Measurements from ENCODE around the gene S1PR4.

Gene S1PR4

DNA sequence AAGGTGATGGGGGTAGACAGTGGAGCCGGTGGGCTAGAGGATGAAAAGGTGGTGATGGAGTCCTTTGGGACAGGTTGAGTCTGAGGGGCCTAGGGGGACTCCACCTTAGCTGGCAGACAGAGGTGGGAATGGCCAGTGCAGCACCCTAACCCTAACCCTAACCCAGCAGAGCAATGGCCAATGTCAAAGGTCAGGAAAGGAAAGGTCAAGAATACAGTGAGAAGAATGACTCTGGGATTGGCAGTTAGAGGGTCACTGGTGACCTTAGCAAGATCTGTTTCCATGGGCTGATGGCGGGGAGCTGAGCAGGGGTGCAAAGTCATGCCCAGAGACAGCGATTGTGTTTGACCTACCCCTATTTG is 26.2 kb upstream of the S1PR4 start:
- TF ChIP-seq TCF12 (IDR thresholded peaks at IDR 0.05; ENCODE audit: low read depth), result no peak
- TF ChIP-seq RAD21 (IDR thresholded peaks at IDR 0.05; ENCODE audit: low read depth), result no peak
- TF ChIP-seq EP300 (IDR thresholded peaks at IDR 0.05; ENCODE audit: borderline replicate concordance), result no peak
- TF ChIP-seq FOXM1 (IDR thresholded peaks at IDR 0.05; ENCODE audit: borderline replicate concordance, low read depth), result no peak
- TF ChIP-seq CEBPB (IDR thresholded peaks at IDR 0.05), result no peak
- no peak for TF ChIP-seq NFIC (IDR thresholded peaks at IDR 0.05)
- TF ChIP-seq CREB1 (IDR thresholded peaks at IDR 0.05; ENCODE audit: low read depth), result no peak
- TF ChIP-seq, protein P1, sequence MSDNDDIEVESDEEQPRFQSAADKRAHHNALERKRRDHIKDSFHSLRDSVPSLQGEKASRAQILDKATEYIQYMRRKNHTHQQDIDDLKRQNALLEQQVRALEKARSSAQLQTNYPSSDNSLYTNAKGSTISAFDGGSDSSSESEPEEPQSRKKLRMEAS (IDR thresholded peaks at IDR 0.05), result no peak
- TF ChIP-seq ZBTB7A (IDR thresholded peaks at IDR 0.05; ENCODE audit: low read depth), result no peak
- no peak for TF ChIP-seq EGR1 (IDR thresholded peaks at IDR 0.05)
- TF ChIP-seq YY1 (IDR thresholded peaks at IDR 0.05; ENCODE audit: low read depth), result no peak
- TF ChIP-seq TAF1 (IDR thresholded peaks at IDR 0.05; ENCODE audit: low read depth), result no peak
- no peak for TF ChIP-seq TEAD4 (IDR thresholded peaks at IDR 0.05)
- TF ChIP-seq, protein P2, sequence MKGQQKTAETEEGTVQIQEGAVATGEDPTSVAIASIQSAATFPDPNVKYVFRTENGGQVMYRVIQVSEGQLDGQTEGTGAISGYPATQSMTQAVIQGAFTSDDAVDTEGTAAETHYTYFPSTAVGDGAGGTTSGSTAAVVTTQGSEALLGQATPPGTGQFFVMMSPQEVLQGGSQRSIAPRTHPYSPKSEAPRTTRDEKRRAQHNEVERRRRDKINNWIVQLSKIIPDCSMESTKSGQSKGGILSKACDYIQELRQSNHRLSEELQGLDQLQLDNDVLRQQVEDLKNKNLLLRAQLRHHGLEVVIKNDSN (IDR thresholded peaks at IDR 0.05), result no peak
- TF ChIP-seq, protein P3, sequence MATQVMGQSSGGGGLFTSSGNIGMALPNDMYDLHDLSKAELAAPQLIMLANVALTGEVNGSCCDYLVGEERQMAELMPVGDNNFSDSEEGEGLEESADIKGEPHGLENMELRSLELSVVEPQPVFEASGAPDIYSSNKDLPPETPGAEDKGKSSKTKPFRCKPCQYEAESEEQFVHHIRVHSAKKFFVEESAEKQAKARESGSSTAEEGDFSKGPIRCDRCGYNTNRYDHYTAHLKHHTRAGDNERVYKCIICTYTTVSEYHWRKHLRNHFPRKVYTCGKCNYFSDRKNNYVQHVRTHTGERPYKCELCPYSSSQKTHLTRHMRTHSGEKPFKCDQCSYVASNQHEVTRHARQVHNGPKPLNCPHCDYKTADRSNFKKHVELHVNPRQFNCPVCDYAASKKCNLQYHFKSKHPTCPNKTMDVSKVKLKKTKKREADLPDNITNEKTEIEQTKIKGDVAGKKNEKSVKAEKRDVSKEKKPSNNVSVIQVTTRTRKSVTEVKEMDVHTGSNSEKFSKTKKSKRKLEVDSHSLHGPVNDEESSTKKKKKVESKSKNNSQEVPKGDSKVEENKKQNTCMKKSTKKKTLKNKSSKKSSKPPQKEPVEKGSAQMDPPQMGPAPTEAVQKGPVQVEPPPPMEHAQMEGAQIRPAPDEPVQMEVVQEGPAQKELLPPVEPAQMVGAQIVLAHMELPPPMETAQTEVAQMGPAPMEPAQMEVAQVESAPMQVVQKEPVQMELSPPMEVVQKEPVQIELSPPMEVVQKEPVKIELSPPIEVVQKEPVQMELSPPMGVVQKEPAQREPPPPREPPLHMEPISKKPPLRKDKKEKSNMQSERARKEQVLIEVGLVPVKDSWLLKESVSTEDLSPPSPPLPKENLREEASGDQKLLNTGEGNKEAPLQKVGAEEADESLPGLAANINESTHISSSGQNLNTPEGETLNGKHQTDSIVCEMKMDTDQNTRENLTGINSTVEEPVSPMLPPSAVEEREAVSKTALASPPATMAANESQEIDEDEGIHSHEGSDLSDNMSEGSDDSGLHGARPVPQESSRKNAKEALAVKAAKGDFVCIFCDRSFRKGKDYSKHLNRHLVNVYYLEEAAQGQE (IDR thresholded peaks at IDR 0.05; ENCODE audit: low read depth), result no peak

DNA sequence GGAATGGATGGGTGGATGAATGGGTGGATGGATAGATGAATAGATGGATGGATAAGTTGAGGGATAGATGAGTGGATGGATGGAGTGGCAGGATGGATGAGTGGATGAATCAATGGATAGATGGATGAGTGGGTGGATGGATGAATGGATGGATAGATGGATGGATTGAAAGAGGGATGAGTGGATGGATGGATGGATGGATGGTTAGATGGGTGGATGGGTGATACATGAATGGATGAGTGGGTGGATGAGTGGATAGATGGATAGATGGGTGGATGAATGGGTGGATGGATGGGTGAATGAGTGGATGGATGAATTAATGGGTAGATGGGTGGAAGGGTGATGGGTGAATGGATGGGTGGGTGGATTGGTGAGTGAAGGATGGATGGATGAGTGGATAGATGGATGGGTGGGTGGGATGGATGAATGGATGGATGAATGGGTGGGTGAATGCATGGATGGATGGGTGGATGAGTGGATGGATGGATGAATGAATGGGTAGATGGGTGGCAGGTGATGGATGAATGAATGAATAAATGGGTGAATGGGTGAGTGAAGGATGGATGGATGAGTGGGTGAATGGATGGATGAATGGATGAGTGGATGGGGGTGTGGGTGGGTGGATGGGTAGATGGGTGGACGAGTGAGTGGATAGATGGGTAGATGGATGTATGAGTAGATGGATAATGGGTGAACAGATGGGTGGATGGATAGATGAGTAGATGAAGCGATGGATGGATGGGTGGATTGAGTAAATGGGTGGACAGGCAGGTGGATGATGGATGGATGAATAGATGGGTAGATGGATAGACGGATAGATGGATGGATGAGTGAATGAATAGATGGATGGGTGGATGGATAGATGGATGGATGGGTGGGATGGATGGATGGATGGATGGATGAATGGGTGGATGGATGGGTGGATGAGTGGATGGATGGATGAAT is 25.0 kb upstream of the S1PR4 start:
- TF ChIP-seq RAD21 (IDR thresholded peaks at IDR 0.05; ENCODE audit: low read depth) (no peak), CREB1 (IDR thresholded peaks at IDR 0.05; ENCODE audit: low read depth) (no peak), TCF12 (IDR thresholded peaks at IDR 0.05; ENCODE audit: low read depth) (no peak)

DNA sequence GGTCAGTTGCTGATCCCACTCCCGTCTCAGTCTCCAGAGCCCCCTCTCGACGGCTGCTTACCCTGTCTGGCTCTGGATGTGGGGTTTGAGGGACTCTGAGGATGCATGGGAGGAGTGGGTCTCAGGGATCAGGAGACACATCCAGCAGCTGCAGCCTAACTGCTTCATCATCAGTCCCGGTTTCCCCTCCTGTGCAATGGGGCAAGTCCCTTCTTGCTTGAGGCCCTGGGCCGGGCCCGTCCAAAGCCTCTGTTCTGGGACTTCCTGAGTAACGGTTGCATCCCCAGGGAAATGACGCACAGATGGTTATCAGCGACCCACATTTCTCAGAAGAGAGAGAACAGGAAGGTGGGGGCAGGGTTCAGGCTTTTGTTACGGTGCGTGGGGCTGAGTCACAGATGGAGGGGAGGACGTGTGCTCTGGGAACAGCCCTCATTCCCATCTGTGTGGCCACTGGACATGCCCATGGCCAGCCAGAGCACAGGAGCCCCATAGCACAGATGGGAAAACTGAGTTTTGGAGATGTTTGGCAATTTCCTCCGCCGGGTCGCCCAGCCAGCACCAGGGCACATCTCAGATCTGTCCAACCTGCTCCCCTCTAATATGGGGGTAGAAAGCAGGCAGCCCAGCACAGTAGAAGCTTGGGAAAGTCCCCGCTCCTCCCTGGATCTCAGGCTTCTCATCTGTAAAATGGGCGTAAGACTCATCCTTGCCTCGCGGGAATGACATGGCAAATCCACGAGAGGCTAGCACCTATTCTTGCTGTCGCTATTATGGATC is 23.4 kb upstream of the S1PR4 start:
- TF ChIP-seq TAF1 (IDR thresholded peaks at IDR 0.05; ENCODE audit: low read depth) (no peak), EP300 (IDR thresholded peaks at IDR 0.05; ENCODE audit: borderline replicate concordance) (no peak), CREB1 (IDR thresholded peaks at IDR 0.05; ENCODE audit: low read depth) (no peak), ZBTB7A (IDR thresholded peaks at IDR 0.05; ENCODE audit: low read depth) (no peak), RAD21 (IDR thresholded peaks at IDR 0.05; ENCODE audit: low read depth) (no peak), TEAD4 (IDR thresholded peaks at IDR 0.05) (no peak), TCF12 (IDR thresholded peaks at IDR 0.05; ENCODE audit: low read depth) (no peak), NFIC (IDR thresholded peaks at IDR 0.05) (no peak), CEBPB (IDR thresholded peaks at IDR 0.05) (no peak)
- TF ChIP-seq, protein P2 (IDR thresholded peaks at IDR 0.05), result no peak
- TF ChIP-seq, protein P3 (IDR thresholded peaks at IDR 0.05; ENCODE audit: low read depth), result no peak

DNA sequence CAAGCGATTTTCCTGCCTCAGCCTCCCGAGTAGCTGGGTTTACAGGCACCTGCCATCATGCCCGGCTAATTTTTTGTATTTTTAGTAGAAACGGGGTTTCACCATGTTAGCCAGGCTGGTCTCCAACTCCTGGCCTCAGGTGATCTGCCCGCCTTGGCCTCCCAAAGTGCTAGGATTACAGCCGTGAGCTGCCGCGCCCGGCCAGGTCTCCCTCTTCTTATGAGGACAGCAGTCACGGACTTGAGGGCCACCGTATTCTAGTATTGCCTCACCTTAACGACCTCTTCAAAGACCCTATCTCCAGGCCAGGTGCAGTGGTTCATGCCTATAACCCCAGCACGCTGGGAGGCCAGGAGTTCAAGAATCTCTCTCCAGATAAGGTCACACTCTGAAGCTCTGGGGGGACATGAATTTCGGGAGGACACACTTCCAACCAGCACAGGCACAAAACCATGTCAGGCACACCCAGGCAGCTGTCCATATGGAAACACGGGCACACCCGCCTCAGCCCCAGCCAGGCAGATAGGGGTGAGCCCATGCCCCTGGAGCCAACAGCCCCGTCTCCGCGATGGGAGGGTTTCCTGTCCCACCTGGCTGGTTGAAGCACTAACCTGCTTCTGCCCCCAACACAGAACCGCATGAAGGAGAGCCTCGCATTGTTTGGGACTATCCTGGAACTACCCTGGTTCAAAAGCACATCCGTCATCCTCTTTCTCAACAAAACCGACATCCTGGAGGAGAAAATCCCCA is 21.3 kb upstream of the S1PR4 start:
- no peak for TF ChIP-seq YY1 (IDR thresholded peaks at IDR 0.05; ENCODE audit: low read depth)
- TF ChIP-seq CREB1 (IDR thresholded peaks at IDR 0.05; ENCODE audit: low read depth), result no peak
- no peak for TF ChIP-seq ZBTB7A (IDR thresholded peaks at IDR 0.05; ENCODE audit: low read depth)
- TF ChIP-seq RAD21 (IDR thresholded peaks at IDR 0.05; ENCODE audit: low read depth), result no peak
- TF ChIP-seq NFIC (IDR thresholded peaks at IDR 0.05), result no peak
- TF ChIP-seq, protein P2 (IDR thresholded peaks at IDR 0.05), result no peak

DNA sequence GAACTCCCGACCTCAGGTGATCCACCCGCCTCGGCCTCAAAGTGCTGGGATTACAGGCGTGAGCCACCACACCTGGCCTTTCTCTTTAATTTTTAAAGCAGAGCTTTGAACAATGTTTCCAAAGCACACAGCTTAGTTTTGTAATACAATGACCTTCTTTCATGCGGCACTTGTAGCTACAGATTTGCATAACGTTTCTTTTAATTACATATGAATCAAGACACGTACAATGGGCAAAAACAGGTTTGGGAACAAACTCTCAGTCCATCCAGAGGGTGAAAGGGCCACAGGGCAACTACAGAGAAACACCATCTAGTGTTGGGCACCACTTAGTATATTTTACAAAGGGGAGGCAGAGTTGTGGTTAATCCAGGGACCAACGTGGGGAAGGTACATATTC is 19.0 kb upstream of the S1PR4 start:
- TF ChIP-seq RAD21 (IDR thresholded peaks at IDR 0.05; ENCODE audit: low read depth), result no peak
- TF ChIP-seq, protein P2 (IDR thresholded peaks at IDR 0.05), result no peak
- TF ChIP-seq, protein P3 (IDR thresholded peaks at IDR 0.05; ENCODE audit: low read depth), result no peak
- no peak for TF ChIP-seq ZBTB7A (IDR thresholded peaks at IDR 0.05; ENCODE audit: low read depth)
- no peak for TF ChIP-seq CREB1 (IDR thresholded peaks at IDR 0.05; ENCODE audit: low read depth)
- TF ChIP-seq TCF12 (IDR thresholded peaks at IDR 0.05; ENCODE audit: low read depth), result no peak
- TF ChIP-seq EP300 (IDR thresholded peaks at IDR 0.05; ENCODE audit: borderline replicate concordance), result no peak
- no peak for TF ChIP-seq TEAD4 (IDR thresholded peaks at IDR 0.05)
- TF ChIP-seq CEBPB (IDR thresholded peaks at IDR 0.05), result no peak
- no peak for TF ChIP-seq YY1 (IDR thresholded peaks at IDR 0.05; ENCODE audit: low read depth)
- no peak for TF ChIP-seq TAF1 (IDR thresholded peaks at IDR 0.05; ENCODE audit: low read depth)
- TF ChIP-seq NFIC (IDR thresholded peaks at IDR 0.05), result no peak
- no peak for TF ChIP-seq FOXM1 (IDR thresholded peaks at IDR 0.05; ENCODE audit: borderline replicate concordance, low read depth)
- TF ChIP-seq, protein P1 (IDR thresholded peaks at IDR 0.05), result no peak
- TF ChIP-seq EGR1 (IDR thresholded peaks at IDR 0.05), result no peak

All from Ishikawa (cell line).